CD14-positive monocyte (primary cell): Measurements from ENCODE around the gene XAB2. TPM values are rescaled to one million over a fixed set of nuclear protein-coding genes. Genes with fewer than 3 reads are reported as not detected.

ENCODE experiments used
- DNase-seq, 3 donors: peaks; one replicate each; pipeline ENCODE4 v3.0.0-alpha.2; 2011 to 2022
- H2AFZ ChIP-seq: 2 replicates; pipeline ENCODE4 v1.6.0; 2012; ENCODE audit warnings: mild to moderate bottlenecking, low read depth, low read length, inconsistent platforms; ENCODE audit not compliant: insufficient read depth, poor library complexity, severe bottlenecking
- H3K27ac ChIP-seq, 2 donors: 1 replicate in 1 of 2; 2 replicates in 1 of 2; pipeline ENCODE4 v1.5.1; 2012 to 2013; ENCODE audit warnings: low read length in 2 of 2, control low read depth in 1 of 2, inconsistent platforms in 1 of 2, low read depth in 1 of 2, mild to moderate bottlenecking in 1 of 2
- H3K27me3 ChIP-seq, 2 donors: one replicate each; pipeline versions ENCODE4 v1.6.0 to v1.6.1; 2011 to 2013; ENCODE audit warnings: low read length in 2 of 2; ENCODE audit not compliant: control insufficient read depth in 2 of 2, insufficient read depth in 2 of 2
- H3K36me3 ChIP-seq, 2 donors: replicated peaks in 1 of 2; 1 replicate in 1 of 2; 2 replicates in 1 of 2; pipeline versions ENCODE4 v1.5.1 to v1.6.1; 2012 to 2013; ENCODE audit warnings: low read length in 2 of 2, control low read depth in 1 of 2, inconsistent platforms in 1 of 2, mild to moderate bottlenecking in 1 of 2; ENCODE audit not compliant: insufficient read depth in 2 of 2, control insufficient read depth in 1 of 2
- H3K4me1 ChIP-seq, 2 donors: 1 replicate in 1 of 2; 2 replicates in 1 of 2; pipeline versions ENCODE4 v1.5.1 to v1.6.1; 2012 to 2013; ENCODE audit warnings: low read length in 2 of 2, control low read depth in 1 of 2, inconsistent platforms in 1 of 2, mild to moderate bottlenecking in 1 of 2, moderate library complexity in 1 of 2; ENCODE audit not compliant: insufficient read depth in 2 of 2, control insufficient read depth in 1 of 2
- H3K4me2 ChIP-seq: replicated peaks from 2 replicates; pipeline ENCODE3; 2012; ENCODE audit warnings: low read length, moderate library complexity, mild to moderate bottlenecking; ENCODE audit not compliant: poor library complexity, severe bottlenecking; ENCODE audit errors: extremely low read depth
- H3K4me3 ChIP-seq, 3 experiments: fragments of 200-600 bp in 1 of 3; sonication (generic) in 1 of 3; replicated peaks in 1 of 3; 1 replicate in 2 of 3; 2 replicates in 1 of 3; pipeline ENCODE4 v1.5.1; 2011 to 2013; ENCODE audit warnings: low read length in 3 of 3, mild to moderate bottlenecking in 3 of 3, control low read depth in 2 of 3, low read depth in 2 of 3, inconsistent platforms in 1 of 3, moderate library complexity in 1 of 3
- H3K79me2 ChIP-seq: 2 replicates; pipeline ENCODE4 v1.6.0; 2012; ENCODE audit warnings: mild to moderate bottlenecking, control low read depth, inconsistent platforms, low read length, moderate library complexity; ENCODE audit not compliant: insufficient read depth
- H3K9ac ChIP-seq: 2 replicates; pipeline ENCODE4 v1.6.0; 2017; ENCODE audit warnings: low read length, mild to moderate bottlenecking; ENCODE audit not compliant: insufficient read depth, poor library complexity, severe bottlenecking
- H3K9me3 ChIP-seq, 2 donors: replicated peaks in 1 of 2; 1 replicate in 1 of 2; 2 replicates in 1 of 2; pipeline versions ENCODE4 v1.5.1 to v1.6.1; 2012 to 2013; ENCODE audit warnings: low read length in 2 of 2, control low read depth in 1 of 2; ENCODE audit not compliant: control insufficient read depth in 1 of 2, insufficient read depth in 1 of 2
- H4K20me1 ChIP-seq: 2 replicates; pipeline ENCODE4 v1.6.0; 2012; ENCODE audit warnings: mild to moderate bottlenecking, low read length, control low read depth, moderate library complexity; ENCODE audit not compliant: insufficient read depth
- H3K27ac Mint-ChIP-seq, 7 donors: one replicate each; pipeline ENCODE4 v1.8.0; 2020; ENCODE audit warnings: mild to moderate bottlenecking in 7 of 7, mixed read lengths in 7 of 7, moderate library complexity in 6 of 7, inconsistent platforms in 2 of 7
- H3K27me3 Mint-ChIP-seq, 3 donors: one replicate each; pipeline ENCODE4 v1.8.0; 2021 to 2022; ENCODE audit warnings: low read depth in 3 of 3, mild to moderate bottlenecking in 3 of 3, mixed read lengths in 3 of 3, moderate library complexity in 3 of 3, inconsistent platforms in 1 of 3
- H3K36me3 Mint-ChIP-seq, 2 donors: one replicate each; pipeline ENCODE4 v1.8.0; 2020; ENCODE audit warnings: mixed read lengths in 2 of 2, inconsistent platforms in 1 of 2, mild to moderate bottlenecking in 1 of 2
- H3K4me1 Mint-ChIP-seq: one replicate; pipeline ENCODE4 v1.8.0; 2020; ENCODE audit warnings: mild to moderate bottlenecking, mixed read lengths
- H3K4me3 Mint-ChIP-seq, 2 donors: one replicate each; pipeline ENCODE4 v1.8.0; 2020; ENCODE audit warnings: mild to moderate bottlenecking in 2 of 2, mixed read lengths in 2 of 2, moderate library complexity in 1 of 2
- H3K9me3 Mint-ChIP-seq, 7 donors: one replicate each; pipeline ENCODE4 v1.8.0; 2020 to 2022; ENCODE audit warnings: mixed read lengths in 7 of 7, mild to moderate bottlenecking in 6 of 7, moderate library complexity in 6 of 7, inconsistent platforms in 2 of 7
- WGBS: methylation state at CpG from one replicate; pipeline ENCODE4 v1.1.5; 2013; ENCODE audit warnings: missing lambda C conversion rate; ENCODE audit not compliant: insufficient coverage; 5-methylcytosine and 5-hydroxymethylcytosine counted together
- intact Hi-C, 2 donors: fragments of 100-400 bp; cut with micrococcal nuclease; formaldehyde crosslinking; loops; one replicate each; pipeline versions ENCODE4 v1.15.0 to v1.15.1; 2023
- polyA plus RNA-seq, 3 donors: library from polyadenylated mRNA; depleted of rRNA in 1 of 3; unstranded in 2 of 3; stranded (reverse) in 1 of 3; fragments of 300-500 nt in 2 of 3; fragments of >200 nt in 1 of 3; fragmentation: Illumina TruSeq in 2 of 3; gene quantifications; 1 replicate in 2 of 3; 2 replicates in 1 of 3; pipeline ENCODE4 v1.2.3, GENCODE V29; 2012 to 2021
- TF ChIP-seq, protein P1 (sequence below): fragments of 200-600 bp; IDR thresholded peaks from one replicate; pipeline ENCODE4 v1.8.0; 2022; ENCODE audit warnings: antibody characterized with exemption, mild to moderate bottlenecking

XAB2 gene
- polyA plus RNA-seq, 3 donors: 4.6 to 55.7 (median 8.8) TPM

DNA sequence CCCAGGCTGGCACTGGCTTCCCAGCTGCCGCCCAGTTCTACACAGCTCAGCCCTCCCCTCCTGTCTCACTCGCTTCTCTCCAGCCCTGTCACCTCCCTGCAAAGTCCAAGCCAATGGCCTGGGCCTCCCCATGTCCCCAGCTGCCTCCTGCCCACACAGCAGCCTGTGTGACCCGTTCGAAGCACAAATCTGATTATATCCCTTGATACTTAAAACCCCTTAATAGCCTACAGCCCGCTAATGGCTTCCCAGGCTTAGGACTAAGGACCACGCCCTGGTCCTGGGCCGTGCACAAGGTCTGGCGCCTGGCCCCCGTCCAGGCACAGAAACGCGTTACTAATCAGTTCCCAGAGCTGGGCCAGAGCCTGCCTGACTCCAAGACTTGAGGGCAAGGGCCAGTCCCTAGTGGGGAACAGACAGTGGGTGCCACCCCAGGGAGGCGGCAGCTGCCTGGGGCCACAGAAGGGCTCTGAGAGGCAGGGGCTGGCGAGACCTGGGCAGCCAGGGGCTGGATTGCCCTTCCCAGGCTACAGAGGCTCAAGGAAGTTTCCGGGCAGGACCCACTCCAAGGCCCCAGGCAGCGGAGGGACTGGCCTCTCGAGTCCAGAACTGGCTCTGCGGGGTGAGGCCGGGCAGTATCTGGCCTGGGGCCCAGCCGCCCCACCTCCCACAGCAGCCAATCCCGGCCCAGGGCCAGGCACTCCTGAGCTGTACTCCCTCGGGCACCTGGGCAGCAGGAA, 10.4 kb downstream of the XAB2 start:
- no peaks in the 10 kb centered on the region for H3K27me3 ChIP-seq
- H3K4me3 ChIP-seq: no peak overlapping the region
- peaks cover 0 to 14% of the 10 kb centered on the region in 2 donors for H3K4me1 ChIP-seq
- peaks cover 53 to 64% of the 10 kb centered on the region in 2 donors for H3K36me3 Mint-ChIP-seq
- peaks cover 47 to 58% of the 10 kb centered on the region in 2 donors for H3K36me3 ChIP-seq
- no peaks in the 10 kb centered on the region for H3K79me2 ChIP-seq
- peaks cover 2% of the 10 kb centered on the region in 3 donors for H3K27me3 Mint-ChIP-seq
- no peak overlapping the region for H3K9ac ChIP-seq
- peaks cover 0 to 7% (median 0%) of the 10 kb centered on the region in 7 donors for H3K9me3 Mint-ChIP-seq
- no peak for DNase-seq
- H3K27ac ChIP-seq: no peak overlapping the region
- H2AFZ ChIP-seq: no peak overlapping the region
- peaks cover 17% of the 10 kb centered on the region for H3K4me1 Mint-ChIP-seq
- no peak overlapping the region for H3K4me2 ChIP-seq
- no peaks in the 10 kb centered on the region for H3K9me3 ChIP-seq
- intact Hi-C loops: no loop called here
- peaks cover 4% of the 10 kb centered on the region for H4K20me1 ChIP-seq
- TF ChIP-seq, protein P1, sequence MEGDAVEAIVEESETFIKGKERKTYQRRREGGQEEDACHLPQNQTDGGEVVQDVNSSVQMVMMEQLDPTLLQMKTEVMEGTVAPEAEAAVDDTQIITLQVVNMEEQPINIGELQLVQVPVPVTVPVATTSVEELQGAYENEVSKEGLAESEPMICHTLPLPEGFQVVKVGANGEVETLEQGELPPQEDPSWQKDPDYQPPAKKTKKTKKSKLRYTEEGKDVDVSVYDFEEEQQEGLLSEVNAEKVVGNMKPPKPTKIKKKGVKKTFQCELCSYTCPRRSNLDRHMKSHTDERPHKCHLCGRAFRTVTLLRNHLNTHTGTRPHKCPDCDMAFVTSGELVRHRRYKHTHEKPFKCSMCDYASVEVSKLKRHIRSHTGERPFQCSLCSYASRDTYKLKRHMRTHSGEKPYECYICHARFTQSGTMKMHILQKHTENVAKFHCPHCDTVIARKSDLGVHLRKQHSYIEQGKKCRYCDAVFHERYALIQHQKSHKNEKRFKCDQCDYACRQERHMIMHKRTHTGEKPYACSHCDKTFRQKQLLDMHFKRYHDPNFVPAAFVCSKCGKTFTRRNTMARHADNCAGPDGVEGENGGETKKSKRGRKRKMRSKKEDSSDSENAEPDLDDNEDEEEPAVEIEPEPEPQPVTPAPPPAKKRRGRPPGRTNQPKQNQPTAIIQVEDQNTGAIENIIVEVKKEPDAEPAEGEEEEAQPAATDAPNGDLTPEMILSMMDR: no peak
- peak overlapping the region in 2 of 7 donors; percentile 6 to 25 for H3K27ac Mint-ChIP-seq
- no peak overlapping the region for H3K4me3 Mint-ChIP-seq
- WGBS: 98% methylated on average over 19 of the region's 21 CpGs

DNA sequence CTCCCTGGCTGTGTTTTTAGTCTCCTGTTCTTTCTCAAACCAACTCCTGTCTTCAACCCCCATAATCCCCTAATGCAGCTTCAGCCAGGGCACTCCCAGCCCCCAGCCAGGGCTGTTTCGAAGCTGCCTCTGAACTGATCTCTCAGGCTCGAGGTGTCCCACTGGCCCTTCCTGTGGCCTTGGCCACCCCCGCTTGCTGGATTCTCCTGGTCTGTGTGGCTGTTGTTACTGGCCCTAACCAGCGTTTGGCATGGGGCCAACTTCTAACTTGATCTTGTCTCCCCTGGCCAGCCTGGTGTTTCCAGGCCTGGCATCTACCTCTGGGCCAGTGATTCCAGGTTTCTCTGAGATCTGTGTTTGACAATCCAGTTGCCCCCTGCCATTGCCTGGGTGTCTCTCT, 11.0 kb downstream of the XAB2 start:
- Mint-ChIP-seq H3K36me3 (peaks cover 50 to 59% of the 10 kb centered on the region in 2 donors), H3K27ac (peak overlapping the region in 3 of 7 donors; percentile 25 to 81 (median 31)), H3K4me3 (no peak overlapping the region), H3K27me3 (peaks cover 2% of the 10 kb centered on the region in 3 donors), H3K9me3 (peaks cover 0 to 7% (median 0%) of the 10 kb centered on the region in 7 donors), H3K4me1 (peaks cover 17% of the 10 kb centered on the region)
- Histone ChIP-seq H3K4me3 (no peak overlapping the region), H3K27me3 (no peaks in the 10 kb centered on the region), H3K9me3 (no peaks in the 10 kb centered on the region), H3K4me1 (peaks cover 0 to 14% of the 10 kb centered on the region in 2 donors), H2AFZ (no peak overlapping the region), H3K36me3 (peaks cover 41 to 52% of the 10 kb centered on the region in 2 donors), H3K4me2 (no peak overlapping the region), H3K27ac (no peak overlapping the region), H3K79me2 (no peaks in the 10 kb centered on the region), H4K20me1 (peaks cover under 1% of the 10 kb centered on the region), H3K9ac (no peak overlapping the region)
- 100% methylated on average over 2 of the region's 4 CpGs for WGBS
- TF ChIP-seq, protein P1: no peak
- DNase-seq: no peak
- intact Hi-C loops: no loop called here
